Mesendoderm (in vitro differentiated cells): ENCODE results near the gene SOX5.

Experiments
- DNase-seq: peaks from one replicate; pipeline ENCODE4 v3.0.0; 2013
- H2AK5ac ChIP-seq: 2 replicates; pipeline ENCODE4 v1.6.1; 2013; ENCODE audit warnings: low read length, inconsistent platforms
- H2BK120ac ChIP-seq: 2 replicates; pipeline ENCODE4 v1.6.1; 2013; ENCODE audit warnings: low read depth, mild to moderate bottlenecking, low read length, moderate library complexity, mixed read lengths
- H2BK15ac ChIP-seq: replicated peaks from 2 replicates; pipeline ENCODE4 v1.6.1; 2013; ENCODE audit warnings: low read depth, mild to moderate bottlenecking, moderate library complexity
- H2BK5ac ChIP-seq: 2 replicates; pipeline ENCODE4 v1.6.1; 2013; ENCODE audit warnings: low read length, inconsistent platforms
- H3K18ac ChIP-seq: 2 replicates; pipeline ENCODE4 v1.6.1; 2013; ENCODE audit warnings: mild to moderate bottlenecking, low read length, mixed read lengths
- H3K23ac ChIP-seq: one replicate; pipeline ENCODE4 v1.6.1; 2013; ENCODE audit warnings: low read length
- H3K27ac ChIP-seq: 2 replicates; pipeline ENCODE4 v1.5.1; 2013; ENCODE audit warnings: low read depth, mild to moderate bottlenecking, inconsistent platforms, low read length, moderate library complexity
- H3K27me3 ChIP-seq: 2 replicates; pipeline ENCODE4 v1.6.1; 2013; ENCODE audit warnings: low read length, control low read depth, mild to moderate bottlenecking, inconsistent platforms; ENCODE audit not compliant: insufficient read depth, poor library complexity
- H3K36me3 ChIP-seq: 2 replicates; pipeline ENCODE4 v1.6.1; 2013; ENCODE audit warnings: low read length, inconsistent platforms; ENCODE audit not compliant: control insufficient read depth, insufficient read depth
- H3K4ac ChIP-seq: one replicate; pipeline ENCODE4 v1.6.1; 2013; ENCODE audit warnings: low read depth, mild to moderate bottlenecking, low read length, moderate library complexity
- H3K4me1 ChIP-seq: 2 replicates; pipeline ENCODE4 v1.6.1; 2013; ENCODE audit warnings: low read depth, low read length, inconsistent platforms; ENCODE audit not compliant: control insufficient read depth
- H3K4me2 ChIP-seq: 2 replicates; pipeline ENCODE4 v1.6.1; 2013; ENCODE audit warnings: low read length
- H3K4me3 ChIP-seq: 2 replicates; pipeline ENCODE4 v1.5.1; 2013; ENCODE audit warnings: mild to moderate bottlenecking, low read length
- H3K56ac ChIP-seq: one replicate; pipeline ENCODE4 v1.6.1; 2013; ENCODE audit warnings: low read length
- H3K79me1 ChIP-seq: 2 replicates; pipeline ENCODE4 v1.6.1; 2013; ENCODE audit warnings: low read length, inconsistent platforms
- H3K79me2 ChIP-seq: 2 replicates; pipeline ENCODE4 v1.6.1; 2013; ENCODE audit warnings: mild to moderate bottlenecking, low read length; ENCODE audit not compliant: control insufficient read depth, insufficient read depth
- H3K9ac ChIP-seq: 2 replicates; pipeline ENCODE4 v1.6.1; 2013; ENCODE audit warnings: low read length, inconsistent platforms
- H4K5ac ChIP-seq: one replicate; pipeline ENCODE4 v1.6.1; 2013; ENCODE audit warnings: low read length
- H4K8ac ChIP-seq: one replicate; pipeline ENCODE4 v1.6.1; 2013; ENCODE audit warnings: low read depth, mild to moderate bottlenecking, control low read depth, low read length, moderate library complexity
- WGBS: extraction: QIAGEN DNeasy Blood & Tissue Kit; methylation state at CpG from one replicate; pipeline ENCODE4 v1.1.7; 2013; ENCODE audit warnings: low lambda C conversion rate, missing lambda C conversion rate; ENCODE audit not compliant: insufficient coverage; ENCODE audit errors: extremely low coverage; 5-methylcytosine and 5-hydroxymethylcytosine counted together

SOX5 gene

GRCh38 chr12:23561364-23562345 is 387.8 kb downstream of the SOX5 start:
- H3K36me3 ChIP-seq = no peaks in the 10 kb centered on the region
- no CpG with 5 or more reads among the region's 12 CpGs for WGBS
- DNase-seq = peak; percentile 6

GRCh38 chr12:23560611-23561010 is 388.9 kb downstream of the SOX5 start:
- Histone ChIP-seq H2BK120ac (no peak overlapping the region), H2BK5ac (no peak overlapping the region), H3K4me3 (no peak overlapping the region), H3K56ac (no peak overlapping the region), H3K9ac (no peak overlapping the region), H3K27ac (no peak overlapping the region), H3K4me2 (no peak overlapping the region), H2BK15ac (no peak overlapping the region), H3K27me3 (no peaks in the 10 kb centered on the region), H3K79me2 (no peaks in the 10 kb centered on the region), H3K36me3 (no peaks in the 10 kb centered on the region), H3K79me1 (no peaks in the 10 kb centered on the region), H4K8ac (no peak overlapping the region), H3K4me1 (no peaks in the 10 kb centered on the region), H4K5ac (no peak overlapping the region), H3K18ac (no peak overlapping the region), H3K4ac (no peak overlapping the region), H3K23ac (no peak overlapping the region), H2AK5ac (no peak overlapping the region)
- no peak for DNase-seq
- no CpG with 5 or more reads among the region's 2 CpGs for WGBS

More at GRCh38 chr12:23561364-23562345, 387.8 kb downstream of the SOX5 start:
- Histone ChIP-seq H2BK15ac (no peak overlapping the region), H2AK5ac (no peak overlapping the region), H4K5ac (no peak overlapping the region), H3K4me1 (no peaks in the 10 kb centered on the region), H3K79me2 (no peaks in the 10 kb centered on the region), H3K4me2 (no peak overlapping the region), H2BK5ac (no peak overlapping the region), H3K4me3 (no peak overlapping the region), H3K18ac (no peak overlapping the region), H3K27me3 (no peaks in the 10 kb centered on the region), H3K23ac (no peak overlapping the region), H3K56ac (no peak overlapping the region), H3K79me1 (no peaks in the 10 kb centered on the region), H3K9ac (no peak overlapping the region), H3K4ac (no peak overlapping the region), H2BK120ac (no peak overlapping the region), H4K8ac (no peak overlapping the region), H3K27ac (no peak overlapping the region)

- no peak overlapping the region for H3K23ac ChIP-seq
- H3K36me3 ChIP-seq = no peaks in the 10 kb centered on the region
- no peak overlapping the region for H2AK5ac ChIP-seq
- H3K4ac ChIP-seq = no peak overlapping the region
- no peaks in the 10 kb centered on the region for H3K79me2 ChIP-seq
- DNase-seq = no peak
- H4K8ac ChIP-seq = no peak overlapping the region
- H4K5ac ChIP-seq = no peak overlapping the region
- no peaks in the 10 kb centered on the region for H3K79me1 ChIP-seq
- H2BK15ac ChIP-seq = no peak overlapping the region
- WGBS = no CpG with 5 or more reads among the region's 2 CpGs
- no peak overlapping the region for H3K4me3 ChIP-seq
- H2BK5ac ChIP-seq = no peak overlapping the region
- H3K9ac ChIP-seq = no peak overlapping the region
- no peak overlapping the region for H3K18ac ChIP-seq
- no peak overlapping the region for H2BK120ac ChIP-seq
- no peak overlapping the region for H3K27ac ChIP-seq
- no peaks in the 10 kb centered on the region for H3K27me3 ChIP-seq
- no peak overlapping the region for H3K4me2 ChIP-seq
- no peaks in the 10 kb centered on the region for H3K4me1 ChIP-seq
- H3K56ac ChIP-seq = no peak overlapping the region
These were observed 390.2 kb downstream of the SOX5 start for GRCh38 chr12:23559268-23559753.

GRCh38 chr12:23556661-23557060 is 392.8 kb downstream of the SOX5 start:
- H3K27ac ChIP-seq = no peak overlapping the region
- H3K4me1 ChIP-seq = no peaks in the 10 kb centered on the region
- no peak overlapping the region for H4K8ac ChIP-seq
- H3K4ac ChIP-seq = no peak overlapping the region
- no peaks in the 10 kb centered on the region for H3K79me1 ChIP-seq
- no peaks in the 10 kb centered on the region for H3K36me3 ChIP-seq
- H2AK5ac ChIP-seq = no peak overlapping the region
- no peak overlapping the region for H3K4me2 ChIP-seq
- no peak overlapping the region for H2BK5ac ChIP-seq
- no peak overlapping the region for H3K4me3 ChIP-seq
- no peak overlapping the region for H2BK120ac ChIP-seq
- H3K27me3 ChIP-seq = no peaks in the 10 kb centered on the region
- WGBS = 100% methylated on average over 1 of the region's 5 CpGs
- no peak overlapping the region for H3K18ac ChIP-seq
- no peak overlapping the region for H3K23ac ChIP-seq
- H2BK15ac ChIP-seq = no peak overlapping the region
- H4K5ac ChIP-seq = no peak overlapping the region
- no peak overlapping the region for H3K56ac ChIP-seq
- no peak overlapping the region for H3K9ac ChIP-seq
- DNase-seq = no peak
- no peaks in the 10 kb centered on the region for H3K79me2 ChIP-seq

- no peaks in the 10 kb centered on the region for H3K27me3 ChIP-seq
- no peak overlapping the region for H2BK120ac ChIP-seq
- no peak overlapping the region for H3K27ac ChIP-seq
- no peak overlapping the region for H3K56ac ChIP-seq
- H3K79me1 ChIP-seq = no peaks in the 10 kb centered on the region
- H3K9ac ChIP-seq = no peak overlapping the region
- no peaks in the 10 kb centered on the region for H3K4me1 ChIP-seq
- H3K18ac ChIP-seq = no peak overlapping the region
- peak overlapping the region; percentile 74 for H2BK15ac ChIP-seq
- H2AK5ac ChIP-seq = no peak overlapping the region
- no CpG with 5 or more reads among the region's 2 CpGs for WGBS
- no peak overlapping the region for H4K8ac ChIP-seq
- H3K4ac ChIP-seq = no peak overlapping the region
- H3K4me3 ChIP-seq = no peak overlapping the region
- H3K79me2 ChIP-seq = no peaks in the 10 kb centered on the region
- no peak overlapping the region for H3K4me2 ChIP-seq
- H2BK5ac ChIP-seq = no peak overlapping the region
- DNase-seq = no peak
- H4K5ac ChIP-seq = no peak overlapping the region
- no peak overlapping the region for H3K23ac ChIP-seq
- no peaks in the 10 kb centered on the region for H3K36me3 ChIP-seq
These were observed 393.7 kb downstream of the SOX5 start for GRCh38 chr12:23555825-23556207.
